ENCODE data around the gene SLC2A6. TPM values are rescaled to one million over a fixed set of nuclear protein-coding genes. Genes with fewer than 3 reads are reported as not detected.

Gene SLC2A6
- total RNA-seq, 1 experiment from 2014 or later, result 15.4 TPM

DNA sequence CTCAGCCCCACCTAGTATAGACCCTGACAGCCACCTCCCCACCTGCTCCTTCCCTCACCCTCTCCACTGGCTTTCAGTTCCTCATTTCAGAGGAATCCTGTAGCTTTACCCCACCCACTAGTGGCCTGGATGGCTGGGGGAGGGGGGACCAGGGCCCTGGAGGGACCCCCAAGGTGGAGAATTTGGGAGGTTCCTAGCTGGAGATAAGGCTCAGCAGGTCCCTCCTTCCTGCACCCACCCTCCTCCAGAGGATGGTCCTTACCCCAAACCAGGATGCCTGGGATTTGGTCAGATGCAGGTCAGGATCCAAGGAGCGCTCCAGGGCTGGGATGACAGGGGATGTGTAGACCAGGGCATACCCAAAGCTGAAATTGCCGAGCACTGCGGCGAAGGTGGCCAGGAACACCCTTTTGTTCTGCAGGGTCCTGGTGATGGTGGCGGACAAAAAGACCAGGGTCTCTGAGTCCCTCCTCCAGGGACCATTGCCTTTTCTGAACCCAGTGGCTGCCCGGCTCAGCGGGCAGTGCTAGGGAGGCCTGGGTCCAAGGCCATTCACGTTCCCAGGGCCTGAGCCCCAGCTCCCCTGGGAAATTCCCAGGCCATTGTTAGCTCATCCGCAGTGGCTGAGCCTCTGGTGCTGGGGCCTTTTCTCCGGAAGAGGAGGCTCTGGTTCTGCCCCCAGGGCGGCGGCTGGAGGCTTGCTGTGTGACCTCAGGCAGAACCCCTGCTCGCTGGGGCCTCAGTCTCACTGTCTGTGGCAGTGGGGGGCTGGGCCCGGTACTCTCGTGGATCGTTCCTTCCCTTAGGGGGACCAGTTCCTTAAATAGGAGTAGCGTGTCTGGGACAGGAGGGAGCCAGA, 678 bp downstream of the SLC2A6 start:
- DNase-seq (ENCODE audit: low read depth), result peak; percentile 58

DNA sequence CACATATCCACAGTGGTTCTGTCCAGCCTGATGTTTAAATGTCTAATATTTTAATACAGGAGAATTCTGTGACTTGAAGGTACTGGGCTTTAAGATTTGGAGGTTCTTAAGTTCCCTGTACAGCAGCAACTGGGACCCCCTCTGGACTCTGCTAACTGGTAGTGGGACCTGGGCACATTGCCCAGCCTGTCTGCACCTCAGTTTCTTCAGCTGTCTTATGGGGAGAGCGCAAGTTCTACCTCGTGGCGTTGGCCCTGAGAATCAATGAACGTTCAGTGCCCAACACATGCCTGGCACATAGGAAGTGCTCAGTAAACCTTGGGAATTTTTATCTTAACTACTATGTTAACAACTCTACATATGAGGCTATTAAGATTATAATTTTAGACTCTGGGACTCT, 1.4 kb downstream of the SLC2A6 start:
- no peak for DNase-seq (ENCODE audit: low read depth)

DNA sequence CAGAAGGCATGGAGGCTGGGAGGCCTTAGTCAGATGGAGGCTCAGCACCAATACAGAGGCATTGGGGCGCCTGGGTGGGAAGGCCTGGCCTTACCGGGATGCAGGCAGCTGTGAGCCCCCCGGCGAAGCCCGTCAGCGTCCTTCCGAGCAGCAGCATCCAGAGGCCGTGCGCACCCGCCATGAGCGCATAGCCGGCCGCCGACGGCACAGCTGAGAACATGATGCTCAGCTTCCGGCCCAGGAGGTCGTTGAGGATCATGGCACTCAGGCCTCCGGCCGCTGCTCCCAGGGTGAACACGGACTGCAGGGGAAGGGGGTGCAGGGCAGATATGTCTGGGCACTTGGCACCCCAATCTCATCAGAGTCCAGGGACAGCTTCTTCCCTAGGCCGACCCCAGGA, 2.0 kb downstream of the SLC2A6 start:
- DNase-seq (ENCODE audit: low read depth), result no peak

DNA sequence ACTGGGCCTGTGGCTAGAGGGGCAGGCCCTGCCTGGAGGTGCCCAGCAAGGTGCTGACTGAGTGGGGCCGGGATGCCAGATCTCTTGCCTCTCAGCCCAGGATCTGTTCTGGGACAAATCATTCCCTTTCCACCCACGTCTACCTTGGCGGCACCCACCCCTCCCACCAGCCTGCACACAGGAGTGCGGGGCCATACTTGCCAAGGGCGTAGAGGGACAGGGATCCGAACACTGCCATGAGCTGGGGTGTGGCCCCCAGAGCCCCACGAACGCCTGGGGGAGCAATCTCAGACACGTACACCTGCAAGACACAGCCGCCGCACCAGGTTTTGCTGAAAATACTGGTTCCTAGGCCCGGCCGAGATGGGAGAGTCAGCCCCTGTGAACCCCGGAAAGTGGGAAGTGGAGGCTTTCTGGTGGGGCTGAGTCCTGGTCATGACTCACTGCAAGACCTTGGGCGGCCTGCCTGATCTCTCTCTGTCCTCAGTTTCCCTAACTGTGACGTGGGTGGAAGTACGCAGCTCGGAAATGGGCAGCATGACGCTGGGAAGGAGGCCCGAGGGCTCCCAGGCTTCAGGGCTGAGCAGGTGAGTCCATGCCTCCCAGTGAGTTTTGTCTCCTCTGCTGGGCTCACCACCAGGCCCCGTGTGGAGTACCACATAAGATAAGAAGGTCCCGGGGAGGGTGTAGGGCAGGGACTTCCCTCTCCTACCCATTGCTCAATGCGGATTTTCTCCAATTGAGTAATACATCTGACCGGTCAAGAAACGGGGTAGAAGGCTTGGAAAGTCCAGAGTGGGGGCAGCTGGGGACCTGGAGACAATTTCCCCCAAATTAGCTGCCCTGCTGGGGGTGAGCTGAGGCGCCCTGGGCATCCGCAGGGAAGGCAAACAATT, 2.6 kb downstream of the SLC2A6 start:
- no peak for DNase-seq (ENCODE audit: low read depth)

DNA sequence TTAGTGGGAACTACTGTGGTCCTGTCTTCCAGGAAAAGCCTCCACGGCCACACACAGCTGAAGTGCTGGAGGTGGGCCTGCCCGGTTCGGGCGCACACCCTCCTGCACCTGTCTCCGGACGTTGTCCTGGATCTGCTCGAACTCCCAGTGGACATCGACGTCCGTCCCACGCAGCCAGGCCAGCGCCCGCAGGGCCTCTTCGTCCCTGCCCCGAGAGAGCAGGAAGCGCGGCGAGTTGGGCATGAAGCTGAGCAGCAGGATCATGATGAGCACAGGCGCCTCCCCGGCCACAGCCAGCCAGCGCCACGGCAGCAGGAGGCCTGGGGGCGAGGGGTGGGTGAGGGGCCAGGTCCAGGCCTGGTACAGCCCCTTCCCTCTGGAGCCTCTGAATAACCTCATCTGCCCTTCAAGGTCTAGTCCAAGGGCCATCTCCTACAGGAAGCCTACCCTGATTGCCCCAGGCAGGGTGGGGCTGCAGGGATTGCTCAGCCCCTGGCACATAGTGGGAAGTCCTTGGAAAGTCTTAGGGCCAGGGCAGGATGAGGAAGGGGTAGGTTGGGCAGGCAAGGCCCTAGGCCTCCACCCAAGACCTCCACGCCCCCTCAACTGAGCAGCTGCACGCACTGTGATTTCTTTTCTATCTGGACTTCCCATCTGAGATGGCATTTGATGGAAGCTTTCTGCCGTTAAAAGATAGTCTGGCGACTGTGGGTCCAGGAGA, 3.4 kb downstream of the SLC2A6 start:
- DNase-seq (ENCODE audit: low read depth), result no peak

DNA sequence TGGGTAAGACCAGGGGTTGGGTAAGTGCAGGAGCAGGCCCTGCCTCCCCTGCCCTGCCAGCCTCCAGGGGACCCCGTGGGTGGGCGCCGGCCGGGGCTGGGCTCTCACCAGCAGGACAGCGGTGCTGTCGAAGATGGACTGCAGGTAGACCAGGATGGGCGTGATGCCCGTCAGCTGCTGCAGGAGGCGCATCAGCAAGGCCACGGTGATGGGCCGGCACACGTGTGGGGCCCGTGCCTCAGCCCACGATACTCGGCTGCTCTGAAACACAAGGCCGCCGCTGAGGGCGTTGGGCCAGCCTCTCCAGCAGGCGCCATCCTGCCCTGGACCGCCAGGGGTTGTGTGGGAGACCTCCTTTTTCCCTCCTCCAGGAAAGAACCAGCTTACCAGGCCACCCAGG, 4.0 kb downstream of the SLC2A6 start:
- DNase-seq (ENCODE audit: low read depth), result no peak

DNA sequence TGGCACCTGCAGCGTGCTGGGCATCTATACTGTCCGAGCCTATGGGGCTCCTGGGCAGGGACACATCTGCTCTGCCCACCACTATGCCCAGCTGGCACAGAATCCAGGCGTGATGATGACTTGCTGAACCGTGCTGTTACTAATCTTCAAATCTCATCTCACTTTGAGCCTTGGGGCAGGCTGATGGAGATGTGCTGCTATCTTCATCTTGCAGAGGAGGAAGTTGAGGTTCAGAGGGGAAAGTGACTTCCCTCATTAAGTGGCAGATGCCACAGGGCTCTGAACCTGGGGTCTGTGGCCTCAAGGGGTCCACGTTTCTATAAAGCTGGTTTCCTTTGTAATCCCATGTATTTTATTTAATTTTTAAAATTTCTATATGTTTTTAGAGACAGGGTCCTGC, 4.7 kb downstream of the SLC2A6 start:
- no peak for DNase-seq (ENCODE audit: low read depth)

DNA sequence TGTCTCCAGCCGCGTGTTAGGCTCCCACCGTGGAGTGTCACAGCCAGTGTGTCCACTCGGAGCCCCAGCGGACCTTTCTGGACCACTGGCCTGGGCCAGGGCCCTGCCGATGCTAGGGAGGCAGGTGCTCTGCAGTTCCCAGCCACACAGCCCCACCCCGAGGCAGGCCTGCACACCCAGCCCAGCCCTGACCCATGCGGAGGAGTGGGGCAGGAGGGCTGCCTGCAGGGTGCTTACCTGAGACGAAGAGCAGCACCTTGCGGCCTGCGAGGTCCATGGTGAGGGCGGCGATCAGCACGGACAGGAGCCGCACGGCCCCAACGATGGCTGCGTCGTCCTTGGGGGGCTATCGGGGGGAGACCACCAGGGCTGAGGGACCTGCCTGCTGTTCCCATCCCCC, 5.2 kb downstream of the SLC2A6 start:
- DNase-seq (ENCODE audit: low read depth), result no peak

DNA sequence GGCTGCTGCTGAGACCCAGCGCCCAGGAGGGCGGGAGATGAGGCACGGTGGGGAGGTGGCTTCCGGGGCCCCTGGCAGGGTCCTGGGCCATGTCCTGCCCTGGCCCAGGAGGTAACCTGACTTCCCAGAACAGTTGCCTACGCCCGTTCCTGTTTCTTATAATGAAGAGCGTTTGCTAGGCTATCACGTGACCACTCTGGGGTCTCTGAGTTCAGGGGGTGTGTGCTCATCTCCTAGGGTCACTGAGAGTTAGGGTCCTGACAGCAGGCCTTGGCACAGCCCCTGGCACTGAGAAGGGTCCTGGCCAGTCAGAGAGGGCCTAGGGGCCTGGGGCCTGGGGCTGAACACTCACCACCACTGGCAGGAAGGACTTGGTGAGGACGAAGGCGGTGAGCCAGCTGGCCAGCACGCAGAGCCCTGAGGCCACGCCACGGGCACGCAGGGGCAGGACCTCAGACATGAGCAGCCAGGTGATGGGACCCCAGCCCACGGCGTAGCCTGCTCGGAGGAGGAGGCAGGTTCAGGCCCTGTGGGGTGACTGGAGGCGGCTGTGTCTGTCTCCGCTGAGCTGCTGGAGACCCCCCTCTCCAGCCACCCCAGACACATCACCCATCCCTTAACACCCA, 6.0 kb downstream of the SLC2A6 start:
- no peak for DNase-seq (ENCODE audit: low read depth)

DNA sequence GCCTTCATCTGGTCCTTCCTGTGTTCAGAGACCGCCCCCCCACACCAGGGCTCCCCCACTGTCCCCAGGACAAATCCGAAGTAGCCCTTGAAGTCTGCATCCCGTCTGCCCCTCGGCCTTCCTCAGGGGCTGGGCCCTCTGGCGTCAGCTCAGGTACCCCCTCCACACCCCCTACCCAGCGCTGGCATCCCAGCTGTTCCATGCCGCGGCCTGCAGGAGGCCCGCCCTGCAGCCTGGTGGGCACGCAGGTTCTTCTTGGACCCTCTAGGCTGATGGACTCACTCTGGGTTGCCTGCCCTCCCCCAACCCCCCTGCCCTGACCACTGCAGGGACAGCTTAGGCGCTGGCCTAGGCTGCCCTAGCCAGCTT, 6.6 kb downstream of the SLC2A6 start:
- DNase-seq (ENCODE audit: low read depth), result no peak

DNA sequence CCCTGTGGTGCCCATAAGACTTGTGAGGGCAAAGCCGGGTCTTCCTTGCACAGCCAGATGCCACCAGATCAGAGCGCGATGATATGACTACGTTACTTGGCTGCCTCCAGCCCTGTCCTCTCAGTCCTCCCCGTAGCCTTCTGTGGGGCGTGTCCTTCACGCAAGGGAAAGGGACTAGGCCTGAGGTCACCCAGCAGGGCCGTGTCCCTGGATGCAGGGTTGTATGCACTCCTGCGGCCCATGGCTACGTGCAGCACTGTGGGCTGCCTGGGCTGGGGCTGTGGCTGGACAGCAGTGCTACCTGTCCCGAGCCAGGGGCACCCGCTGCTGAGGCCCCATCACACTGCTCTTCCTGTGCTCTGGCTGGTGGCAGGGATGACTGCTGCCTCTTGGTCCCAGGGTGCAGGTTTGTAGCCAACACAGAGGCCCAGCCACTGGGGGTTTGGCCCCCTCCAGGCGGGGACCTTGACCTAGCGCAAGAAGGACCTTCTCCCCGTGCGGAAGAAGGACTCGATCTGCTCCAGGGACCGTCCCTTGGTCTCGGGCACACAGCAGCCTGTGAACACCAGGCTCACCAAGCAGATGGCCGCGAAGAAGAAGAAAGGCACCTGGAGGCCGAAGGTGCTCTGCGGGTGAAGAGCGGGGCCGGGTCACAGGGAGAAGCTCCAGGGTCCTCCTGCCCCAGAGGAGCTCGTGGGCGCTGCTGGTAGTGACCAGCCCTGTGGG, 7.2 kb downstream of the SLC2A6 start:
- no peak for DNase-seq (ENCODE audit: low read depth)

DNA sequence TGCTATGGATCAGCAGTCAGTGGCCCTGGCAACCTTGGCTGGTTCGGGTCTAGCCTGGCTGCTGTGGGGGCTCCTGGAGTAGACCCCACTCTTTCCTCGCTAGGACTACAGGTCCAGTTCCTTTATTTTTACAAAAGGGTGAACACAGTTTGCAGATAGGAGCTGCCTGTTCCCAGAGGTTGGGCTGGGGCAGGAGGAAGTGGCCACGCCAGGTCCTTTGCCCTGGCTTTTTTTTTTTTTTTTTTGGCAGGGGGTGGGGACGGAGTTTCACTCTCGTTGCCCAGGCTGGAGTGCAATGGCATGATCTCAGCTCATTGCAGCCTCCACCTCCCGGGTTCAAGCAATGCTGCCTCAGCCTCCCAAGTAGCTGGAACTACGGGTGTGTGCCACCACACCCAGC, 7.9 kb downstream of the SLC2A6 start:
- DNase-seq (ENCODE audit: low read depth), result no peak

DNA sequence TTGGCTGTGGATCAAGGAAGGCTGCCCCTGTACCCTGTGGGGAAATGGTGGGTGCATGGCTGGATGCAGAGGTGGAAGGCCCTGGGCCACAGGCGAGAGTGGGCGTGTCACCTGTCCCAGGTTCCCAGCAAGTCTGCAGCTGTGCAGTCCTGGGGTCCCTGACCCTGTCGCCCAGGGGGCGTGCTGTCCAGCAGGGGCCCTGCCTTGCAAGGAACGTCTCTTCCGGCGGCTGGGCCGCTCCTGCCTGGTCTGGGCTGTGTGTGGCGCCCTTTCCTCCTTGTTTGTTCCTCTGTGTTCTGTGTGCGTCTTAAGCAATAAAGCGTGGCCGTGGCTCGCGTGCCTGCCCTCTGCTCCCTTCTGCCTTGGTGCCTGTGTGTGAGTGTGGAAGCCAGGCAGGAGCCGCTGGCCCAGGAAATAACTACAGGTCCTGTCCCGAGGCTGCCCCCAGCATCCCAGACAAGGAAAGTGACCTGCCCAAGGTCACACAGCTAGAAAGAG, 8.4 kb downstream of the SLC2A6 start:
- no peak for DNase-seq (ENCODE audit: low read depth)

DNA sequence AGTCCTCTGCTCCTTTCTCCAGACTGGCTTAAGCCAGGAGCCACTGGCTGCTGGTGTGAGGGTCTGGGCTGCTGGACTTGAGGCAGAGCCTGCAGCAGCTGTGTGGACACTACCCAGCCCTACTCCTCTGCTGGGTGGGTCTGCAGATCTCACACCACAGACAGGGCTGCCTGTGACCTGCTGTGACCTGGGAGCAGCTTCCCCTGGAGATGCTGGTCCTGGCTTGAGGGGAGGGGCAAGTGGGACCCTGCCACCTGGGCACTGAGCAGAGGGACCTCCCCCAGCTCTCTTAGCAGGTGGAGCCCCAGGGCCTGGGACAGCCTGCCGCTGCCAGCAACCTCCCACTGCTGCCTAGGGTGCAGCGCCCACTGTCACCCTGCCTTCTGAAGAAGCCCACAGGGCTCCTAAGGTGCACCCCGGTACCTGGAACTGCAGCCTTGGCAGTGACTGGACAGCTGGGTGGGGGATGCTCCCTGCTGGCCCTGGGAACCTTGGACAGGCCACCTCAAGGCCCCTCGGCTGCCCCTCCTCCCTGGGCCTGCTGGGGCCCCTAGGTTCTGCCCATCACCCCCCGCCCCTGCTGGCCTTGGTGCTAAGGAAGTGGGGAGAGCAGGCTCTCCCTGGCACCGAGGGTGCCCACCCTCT, 10.0 kb downstream of the SLC2A6 start:
- DNase-seq (ENCODE audit: low read depth), result no peak

DNA sequence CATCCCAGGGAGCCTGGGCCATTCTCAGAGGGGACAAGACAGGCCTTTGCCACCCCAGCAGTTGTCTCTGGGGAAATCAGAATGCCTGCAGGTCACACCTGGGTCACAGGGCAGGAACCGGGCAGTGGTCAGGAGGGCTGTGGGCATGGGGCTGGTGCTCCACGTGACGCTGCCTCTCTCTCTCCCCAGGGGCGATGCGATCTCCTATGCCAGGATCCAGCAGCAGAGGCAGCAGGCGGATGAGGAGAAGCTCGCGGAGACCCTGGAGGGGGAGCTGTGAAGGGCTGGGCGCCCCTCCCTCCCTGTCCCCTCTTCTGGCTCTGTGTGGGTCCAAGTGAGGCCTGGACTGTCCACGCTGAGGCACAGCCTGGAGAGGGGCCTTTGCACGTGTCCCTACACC, 10.5 kb downstream of the SLC2A6 start:
- DNase-seq (ENCODE audit: low read depth), result no peak

DNA sequence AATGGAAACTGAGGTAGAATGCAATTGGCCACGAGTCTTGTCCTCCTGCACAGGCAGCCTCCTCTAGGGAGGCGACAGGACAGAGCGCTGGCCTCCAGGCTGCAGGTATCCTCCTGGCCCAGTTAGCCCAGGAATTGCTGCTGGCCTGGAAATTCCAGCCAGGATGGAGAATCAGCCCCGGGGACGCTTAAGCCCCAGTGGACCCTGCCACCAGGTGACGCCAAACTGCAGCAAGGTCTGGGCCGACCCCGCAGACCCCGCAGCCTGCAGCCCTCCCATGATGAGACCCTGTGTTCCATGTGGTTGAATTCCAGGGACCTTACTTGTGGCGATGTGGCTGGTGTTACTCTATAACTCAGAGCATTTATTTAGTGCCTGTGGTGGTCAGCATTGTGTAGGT, 11.8 kb downstream of the SLC2A6 start:
- DNase-seq (ENCODE audit: low read depth), result no peak

DNA sequence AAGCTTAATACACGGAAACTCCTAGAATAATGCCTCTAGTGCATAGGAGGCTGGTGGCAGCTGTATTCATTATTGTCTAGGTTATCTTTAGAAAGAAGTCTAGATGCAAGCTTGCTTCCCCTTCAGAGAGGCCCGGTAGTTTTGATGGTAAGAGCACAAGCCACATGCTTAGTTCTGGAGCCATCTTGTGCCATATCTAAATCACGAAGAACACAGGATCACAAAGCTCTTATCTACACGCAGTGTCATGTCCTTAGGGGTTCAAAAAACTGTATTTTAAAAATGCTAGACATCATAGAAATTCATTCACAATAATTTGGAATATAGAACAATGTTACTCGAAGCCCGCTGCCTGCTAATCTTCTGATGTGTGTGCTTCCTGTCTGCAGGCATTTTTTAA, 12.9 kb downstream of the SLC2A6 start:
- no peak for DNase-seq (ENCODE audit: low read depth)

DNA sequence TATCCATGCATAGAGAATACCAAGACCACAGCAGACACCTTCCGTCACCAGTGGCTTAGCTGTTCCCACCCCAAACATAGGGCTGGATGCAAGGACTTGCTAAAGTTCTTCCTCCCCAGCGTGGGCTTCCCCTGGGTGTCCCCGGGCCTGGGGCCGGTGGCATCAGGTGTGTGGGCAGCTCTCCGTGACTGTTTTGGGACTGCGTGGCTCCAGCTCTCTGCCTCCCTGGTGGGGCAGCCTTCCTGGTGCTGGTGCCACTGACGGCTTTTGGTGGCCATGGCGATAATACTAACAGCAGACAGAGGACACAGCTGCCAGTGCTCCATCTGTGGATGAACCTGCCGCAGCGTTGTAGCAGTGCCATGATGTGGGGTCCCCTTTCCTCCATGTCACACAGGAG, 14.3 kb downstream of the SLC2A6 start:
- no peak for DNase-seq (ENCODE audit: low read depth)

DNA sequence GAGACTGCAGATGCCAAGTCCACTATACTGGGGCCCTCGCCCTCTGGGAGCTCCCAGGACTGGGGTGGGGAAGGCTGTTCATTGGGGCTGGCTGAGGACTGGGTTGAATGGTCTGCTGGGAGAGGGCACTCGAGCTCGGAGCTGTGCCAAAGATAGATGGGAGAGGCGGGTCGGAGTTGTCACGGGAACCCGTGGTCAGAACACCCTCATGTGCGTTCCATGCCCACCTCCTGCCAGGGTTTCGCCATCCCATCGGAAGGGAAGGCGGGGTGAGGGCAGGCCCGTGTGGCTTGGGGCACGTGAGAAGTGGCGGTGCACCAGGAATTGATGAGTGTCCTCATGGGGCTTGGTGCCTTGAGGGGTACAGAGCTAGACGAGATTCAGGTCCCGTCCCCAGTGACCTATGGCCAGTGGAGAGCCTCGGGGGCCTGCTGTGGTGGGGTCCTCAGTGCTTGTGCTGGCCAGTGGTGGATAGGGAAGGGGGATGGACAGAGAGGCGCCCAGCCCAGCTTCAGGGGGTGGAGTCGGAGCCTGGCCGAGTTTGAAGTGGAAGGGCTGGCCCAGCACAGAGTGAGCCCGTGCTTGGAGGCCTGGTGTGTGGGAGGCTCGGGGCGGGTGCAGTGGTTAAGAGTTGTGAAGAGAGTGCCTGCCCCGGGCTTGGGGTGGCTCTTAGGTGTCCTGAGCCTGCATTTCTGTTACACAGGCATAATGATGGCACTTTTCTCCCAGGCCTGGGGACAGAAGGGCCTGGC, 14.9 kb downstream of the SLC2A6 start:
- no peak for DNase-seq (ENCODE audit: low read depth)
